Amniotic epithelial cell (primary cell): Measurements from ENCODE around the gene ADAR.
A peak's percentile ranks its signal among the peaks of the same experiment; 100 is the strongest.

ENCODE experiments used
- DNase-seq: peaks from one replicate; pipeline ENCODE4 v3.0.0-alpha.2; 2010; ENCODE audit warnings: low read depth

The ADAR gene

GRCh38 chr1:154557248-154557938, 50.6 kb downstream of the ADAR start:
- no peak for DNase-seq

- peak; percentile 32 for DNase-seq
Measured at GRCh38 chr1:154556422-154556821, 51.6 kb downstream of the ADAR start.

- no peak for DNase-seq
Measured at GRCh38 chr1:154553056-154554030, 54.6 kb downstream of the ADAR start.

- DNase-seq, result no peak
Measured at GRCh38 chr1:154552036-154552435, 56.0 kb downstream of the ADAR start.

GRCh38 chr1:154551474-154551873, 56.5 kb downstream of the ADAR start:
- DNase-seq, result no peak

GRCh38 chr1:154550657-154551056, 57.3 kb downstream of the ADAR start:
- DNase-seq, result no peak

GRCh38 chr1:154550070-154550469, 57.9 kb downstream of the ADAR start:
- DNase-seq, result no peak

- no peak for DNase-seq
Measured at GRCh38 chr1:154549202-154549770, 58.7 kb downstream of the ADAR start.

GRCh38 chr1:154548028-154548427, 60.0 kb downstream of the ADAR start:
- no peak for DNase-seq

- DNase-seq, result no peak
Measured at GRCh38 chr1:154547105-154547732, 60.8 kb downstream of the ADAR start.

GRCh38 chr1:154546264-154547063, 61.5 kb downstream of the ADAR start:
- DNase-seq, result peak; percentile 47

GRCh38 chr1:154541231-154541630, 66.8 kb downstream of the ADAR start:
- DNase-seq, result no peak

GRCh38 chr1:154539486-154540483, 68.2 kb downstream of the ADAR start:
- DNase-seq, result no peak

GRCh38 chr1:154536570-154536969, 71.4 kb downstream of the ADAR start:
- no peak for DNase-seq

- peak; percentile 34 for DNase-seq
Measured at GRCh38 chr1:154533952-154534844, 73.8 kb downstream of the ADAR start.
